G401 (cell line): Measurements from ENCODE around the gene PRRX1. TPM values are rescaled to one million over a fixed set of nuclear protein-coding genes. Genes with fewer than 3 reads are reported as not detected.

Experiments
- DNase-seq: peaks from one replicate; pipeline ENCODE4 v3.0.0-alpha.2; 2015; ENCODE audit warnings: low spot score
- in situ Hi-C: cut with HindIII; loops from 2 replicates; pipeline ENCODE4 v1.10.0; 2016; ENCODE audit warnings: low sequenced_read_pairs, mixed read lengths
- total RNA-seq: library from RNA; depleted of rRNA; stranded (reverse); fragments of >200 nt; shearing (Covaris generic); gene quantifications from 2 replicates; pipeline ENCODE4 v1.2.3, GENCODE V29; 2014; rRNA removed

The PRRX1 gene
- total RNA-seq = 1.8 and 2.6 TPM in 2 replicates

GRCh38 chr1:170664093-170664827 is at the start of gene PRRX1:
PRRX1 (plus strand) TSS chr1:170664131; CDS start chr1:170664219, 88 bp downstream.
- in situ Hi-C loops = no loop called here
- no peak for DNase-seq

DNA sequence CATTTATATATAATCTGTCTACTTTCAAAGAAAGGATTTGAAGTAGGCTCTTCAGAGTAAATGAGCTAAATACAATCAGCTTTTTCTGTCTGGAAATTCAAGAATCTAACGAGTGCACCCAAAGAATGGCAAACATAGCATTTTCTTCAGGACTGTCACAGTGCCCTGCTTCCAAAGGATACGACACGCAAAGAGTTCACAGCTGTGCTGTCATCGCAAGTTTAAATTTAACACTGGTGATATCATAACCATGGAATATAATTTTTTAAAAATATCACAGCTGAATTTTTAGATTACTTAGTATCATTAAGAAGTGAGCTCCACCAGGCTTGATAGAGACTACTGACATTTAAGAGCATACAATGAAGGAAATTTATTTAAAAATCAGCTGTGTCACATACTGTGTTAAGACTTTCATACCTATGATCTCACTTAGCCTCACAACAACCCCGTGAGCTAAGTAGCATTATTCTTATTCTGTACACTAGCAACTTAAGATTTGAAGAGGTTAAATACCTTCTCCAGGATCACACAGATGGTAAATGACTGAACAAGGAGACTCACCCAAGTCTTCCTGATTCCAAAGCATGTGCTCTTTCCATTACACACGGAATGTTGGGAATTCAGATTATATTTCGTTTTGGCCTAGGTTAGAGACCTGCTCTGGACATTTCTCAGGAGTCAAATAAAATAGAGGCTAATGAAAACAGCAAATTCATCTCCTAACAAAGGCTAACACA is 46.2 kb upstream of the PRRX1 start:
- in situ Hi-C loops = no loop called here
- DNase-seq = no peak

DNA sequence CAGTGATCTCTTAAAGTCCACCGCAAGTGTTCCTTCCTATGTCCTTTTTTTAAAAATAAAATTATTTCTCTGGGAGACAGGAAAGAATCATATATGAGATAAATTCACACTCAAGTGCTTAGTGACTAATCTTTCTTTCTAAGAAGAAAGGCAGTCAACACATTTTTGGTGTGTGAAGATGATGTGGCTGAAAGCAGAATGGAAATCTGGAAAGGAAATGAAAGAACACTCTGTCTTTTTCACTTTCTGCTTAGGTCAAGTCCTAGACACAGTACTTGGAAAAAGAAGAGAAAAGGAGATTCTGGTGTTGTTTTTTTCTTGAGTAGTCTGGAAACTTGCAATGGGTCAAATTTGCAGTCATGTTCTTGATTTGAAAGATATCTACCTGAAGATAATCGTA is 45.5 kb upstream of the PRRX1 start:
- DNase-seq = no peak
- in situ Hi-C loops = no loop called here

DNA sequence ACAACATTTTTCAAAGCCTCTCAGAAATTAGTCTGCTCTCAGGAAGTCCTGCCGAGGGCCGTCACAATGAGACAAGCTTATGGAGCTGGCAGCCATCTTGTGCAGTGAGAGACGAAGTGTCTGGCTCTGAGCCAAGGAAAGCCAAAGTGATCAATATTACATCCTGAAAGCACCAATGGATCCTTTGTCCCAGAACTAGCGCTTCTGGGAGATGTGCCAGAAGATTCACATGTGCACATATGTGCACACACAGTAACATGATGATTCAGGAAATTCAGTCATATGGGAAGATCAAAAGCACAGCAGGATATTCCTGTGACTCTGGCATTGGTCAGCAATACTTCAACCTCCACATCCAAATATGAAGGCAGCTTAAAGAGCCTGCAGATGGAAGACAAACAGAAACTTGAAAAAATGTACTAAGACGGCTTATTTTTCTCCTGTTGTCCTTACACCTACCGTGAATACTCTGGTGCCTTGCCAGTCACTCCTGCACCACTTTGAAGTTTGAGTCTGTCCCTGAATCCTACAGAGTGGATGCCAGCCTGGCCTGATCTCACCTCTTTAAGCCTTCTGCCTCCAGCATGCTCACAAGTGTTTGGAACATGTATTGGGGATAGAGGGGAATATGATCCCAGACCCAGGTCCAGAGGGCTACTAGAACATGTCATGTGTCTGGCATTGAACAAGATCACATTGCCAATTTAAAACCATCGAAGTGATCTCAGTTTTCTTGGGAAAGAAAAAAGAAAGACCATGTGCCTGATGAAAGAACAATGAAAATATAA is 44.5 kb upstream of the PRRX1 start:
- no peak for DNase-seq
- in situ Hi-C loops = no loop called here

GRCh38 chr1:170620164-170620563 is 43.8 kb upstream of the PRRX1 start:
- in situ Hi-C loops = no loop called here
- no peak for DNase-seq

DNA sequence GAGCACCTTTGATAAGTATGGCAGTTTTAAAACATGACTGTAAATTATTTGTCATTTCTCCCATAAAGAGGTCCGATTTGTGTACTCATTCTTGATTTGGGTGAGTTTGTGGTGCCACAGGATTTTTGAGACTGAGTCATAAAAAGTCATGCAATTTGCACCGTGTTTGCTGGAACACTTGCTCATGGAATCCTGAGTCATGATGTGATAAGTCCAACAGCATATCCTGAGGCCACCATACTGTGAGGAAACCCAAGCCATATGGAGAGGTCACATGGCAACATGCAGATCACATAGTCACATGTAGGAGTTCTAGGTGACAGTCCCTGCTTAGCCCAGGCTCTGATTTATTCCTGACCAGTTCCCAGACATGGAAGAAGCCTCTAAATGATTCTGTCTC is 40.8 kb upstream of the PRRX1 start:
- no peak for DNase-seq

GRCh38 chr1:170624146-170624545 is 39.8 kb upstream of the PRRX1 start:
- DNase-seq = no peak
- in situ Hi-C loops = no loop called here

More for the DNA sequence above, 40.8 kb upstream of the PRRX1 start:
- in situ Hi-C loops = no loop called here

- DNase-seq = no peak
- in situ Hi-C loops = no loop called here
These were observed 33.0 kb upstream of the PRRX1 start for GRCh38 chr1:170630977-170631376.

DNA sequence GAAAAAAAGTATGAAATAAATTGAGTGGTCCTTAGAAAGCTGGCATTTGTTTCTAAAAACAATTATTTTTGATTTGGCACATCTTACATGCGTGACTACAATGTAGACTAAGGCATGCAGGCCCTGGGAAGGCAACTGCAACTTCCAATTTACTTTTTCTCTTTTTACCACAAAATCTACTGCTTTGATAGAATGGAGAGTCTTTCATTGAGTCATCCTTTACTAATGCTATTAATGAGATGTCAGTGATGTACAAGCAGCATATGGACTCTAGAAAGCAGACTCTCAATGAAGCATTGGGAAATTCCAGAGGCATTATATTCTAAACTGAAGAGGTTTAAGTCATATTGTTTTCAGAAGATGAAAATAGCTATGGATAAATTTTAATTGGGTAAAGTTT is 29.6 kb upstream of the PRRX1 start:
- in situ Hi-C loops = no loop called here
- no peak for DNase-seq

DNA sequence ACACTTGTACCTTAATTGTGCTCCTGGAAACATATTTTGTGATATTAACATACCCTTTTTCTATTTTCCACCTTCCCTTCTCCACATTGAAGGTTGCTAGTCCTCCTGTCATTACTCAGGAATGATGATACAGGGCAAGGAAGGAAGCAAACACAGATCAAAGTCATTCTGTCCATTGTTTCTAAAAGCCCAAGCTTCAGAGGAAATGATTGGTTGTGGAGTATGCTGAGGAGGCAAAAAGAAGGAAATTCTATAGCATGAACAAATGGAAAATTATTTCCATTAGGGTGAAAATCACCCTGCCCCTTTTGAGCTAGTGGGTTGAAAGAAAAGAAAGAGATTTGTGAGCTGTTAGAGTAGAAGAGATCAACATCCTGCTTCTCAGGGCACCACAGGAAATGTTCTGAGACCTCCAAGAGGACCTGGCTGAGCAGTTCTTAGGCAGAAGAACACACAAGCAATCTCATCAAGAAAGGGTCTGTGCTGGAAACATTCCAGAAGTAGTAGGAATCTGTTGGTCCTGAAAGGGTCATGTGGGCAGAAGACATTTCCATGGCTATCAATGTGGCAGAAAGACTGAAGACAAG is 29.0 kb upstream of the PRRX1 start:
- in situ Hi-C loops = no loop called here
- DNase-seq = no peak

DNA sequence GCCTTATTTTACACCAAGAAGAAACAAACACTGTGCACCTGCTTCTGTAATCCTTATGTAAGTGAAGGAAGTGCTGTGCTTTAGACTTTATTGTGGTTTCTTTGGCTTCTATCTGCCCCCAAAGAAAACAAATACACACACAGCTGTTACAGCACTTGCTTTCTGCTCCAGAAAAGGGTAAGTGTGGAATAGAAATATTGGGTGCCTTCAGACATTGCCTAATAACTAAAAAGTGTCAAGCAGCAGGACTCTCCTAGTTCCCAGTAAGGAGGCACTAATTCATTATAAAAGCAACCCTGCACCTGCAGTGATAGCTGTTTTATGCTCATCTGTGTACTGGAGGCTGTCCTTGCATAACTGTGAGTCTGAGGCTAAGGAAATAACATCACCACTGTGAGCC is 23.4 kb upstream of the PRRX1 start:
- in situ Hi-C loops = no loop called here
- DNase-seq = no peak

- no peak for DNase-seq
These were observed 6.6 kb upstream of the PRRX1 start for GRCh38 chr1:170657275-170657853.

GRCh38 chr1:170659399-170660035 is 4.4 kb upstream of the PRRX1 start:
- DNase-seq = no peak
- in situ Hi-C loops = no loop called here

More at GRCh38 chr1:170657275-170657853, 6.6 kb upstream of the PRRX1 start:
- in situ Hi-C loops = no loop called here

GRCh38 chr1:170660281-170660713 is 3.6 kb upstream of the PRRX1 start:
- in situ Hi-C loops = no loop called here
- DNase-seq = no peak

DNA sequence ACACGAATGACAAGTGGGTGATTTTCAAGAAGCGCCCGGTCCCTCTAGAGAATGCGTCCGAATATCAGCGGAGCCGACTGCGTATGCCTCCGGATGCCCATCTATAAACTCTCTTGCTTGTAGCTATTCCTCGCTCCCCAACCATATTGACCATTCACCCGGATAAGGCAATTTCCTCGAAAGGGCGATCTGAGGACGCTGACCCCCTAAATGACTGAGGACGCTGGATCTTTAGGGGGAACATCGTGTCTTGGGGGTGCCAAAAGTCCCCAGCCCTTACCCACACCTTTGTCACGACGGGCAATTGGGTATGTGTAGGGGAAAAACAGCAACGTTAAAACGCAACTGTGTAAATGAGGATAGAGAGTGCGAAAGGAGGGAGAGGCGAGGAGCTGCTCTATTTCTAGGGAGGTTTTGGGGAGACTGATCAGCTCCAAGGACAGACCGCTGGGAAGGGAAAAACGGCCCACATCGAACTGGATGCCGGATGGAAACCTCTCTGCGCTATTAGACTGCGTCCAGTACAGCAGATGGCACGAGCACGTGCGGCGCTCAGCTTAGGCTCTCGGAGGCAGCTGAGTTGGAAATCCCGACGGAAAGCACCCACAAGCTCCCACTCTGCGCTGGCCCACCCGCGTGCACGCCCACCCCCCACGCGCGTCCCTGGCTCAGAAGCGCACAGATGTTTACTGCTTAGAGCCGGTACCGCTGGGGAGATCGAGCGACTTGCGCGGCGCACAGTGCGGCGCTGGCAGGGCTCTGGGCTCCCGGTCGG is 2.9 kb upstream of the PRRX1 start:
- in situ Hi-C loops = no loop called here
- no peak for DNase-seq

- no peak for DNase-seq
- in situ Hi-C loops = no loop called here
These were observed 2.1 kb upstream of the PRRX1 start for GRCh38 chr1:170661646-170662411.
